Measurements from ENCODE around the gene PPP2R5E.

DNA sequence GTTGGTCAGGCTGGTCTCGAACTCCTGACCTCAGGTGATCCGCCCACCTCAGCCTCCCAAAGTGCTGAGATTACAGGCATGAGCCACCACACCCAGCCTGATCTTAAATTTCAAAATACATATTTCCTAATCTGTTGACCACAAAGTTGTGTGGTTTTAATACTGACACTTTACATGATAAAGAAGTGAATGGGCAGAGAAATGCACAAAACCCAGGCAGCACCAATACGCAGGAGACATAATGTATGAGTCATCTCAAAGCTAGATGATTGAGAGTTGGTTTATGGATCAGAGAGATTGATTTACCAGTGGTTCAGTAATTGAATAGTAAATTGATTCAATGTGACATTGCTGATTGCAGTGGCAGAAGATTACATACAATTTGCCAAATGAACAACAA, 19.2 kb upstream of the PPP2R5E start:
- TF ChIP-seq, protein P1, sequence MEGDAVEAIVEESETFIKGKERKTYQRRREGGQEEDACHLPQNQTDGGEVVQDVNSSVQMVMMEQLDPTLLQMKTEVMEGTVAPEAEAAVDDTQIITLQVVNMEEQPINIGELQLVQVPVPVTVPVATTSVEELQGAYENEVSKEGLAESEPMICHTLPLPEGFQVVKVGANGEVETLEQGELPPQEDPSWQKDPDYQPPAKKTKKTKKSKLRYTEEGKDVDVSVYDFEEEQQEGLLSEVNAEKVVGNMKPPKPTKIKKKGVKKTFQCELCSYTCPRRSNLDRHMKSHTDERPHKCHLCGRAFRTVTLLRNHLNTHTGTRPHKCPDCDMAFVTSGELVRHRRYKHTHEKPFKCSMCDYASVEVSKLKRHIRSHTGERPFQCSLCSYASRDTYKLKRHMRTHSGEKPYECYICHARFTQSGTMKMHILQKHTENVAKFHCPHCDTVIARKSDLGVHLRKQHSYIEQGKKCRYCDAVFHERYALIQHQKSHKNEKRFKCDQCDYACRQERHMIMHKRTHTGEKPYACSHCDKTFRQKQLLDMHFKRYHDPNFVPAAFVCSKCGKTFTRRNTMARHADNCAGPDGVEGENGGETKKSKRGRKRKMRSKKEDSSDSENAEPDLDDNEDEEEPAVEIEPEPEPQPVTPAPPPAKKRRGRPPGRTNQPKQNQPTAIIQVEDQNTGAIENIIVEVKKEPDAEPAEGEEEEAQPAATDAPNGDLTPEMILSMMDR (IDR thresholded peaks at IDR 0.05; ENCODE audit: low read depth, low read length), result no peak
- TF ChIP-seq POLR2A (IDR thresholded peaks at IDR 0.05; ENCODE audit: extremely low read depth, insufficient read length), result no peak
- TF ChIP-seq, protein P2, sequence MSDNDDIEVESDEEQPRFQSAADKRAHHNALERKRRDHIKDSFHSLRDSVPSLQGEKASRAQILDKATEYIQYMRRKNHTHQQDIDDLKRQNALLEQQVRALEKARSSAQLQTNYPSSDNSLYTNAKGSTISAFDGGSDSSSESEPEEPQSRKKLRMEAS (IDR thresholded peaks at IDR 0.05; ENCODE audit: low read depth, low read length), result no peak
- no peak for TF ChIP-seq MYC (IDR thresholded peaks at IDR 0.05; ENCODE audit: low read depth, low read length)

Measured in NB4 (cell line).